NCI-H1417 (cell line): ENCODE results near the gene HLCS.

Source experiments
- DNase-seq, 3 experiments: peaks; one replicate each; lab custom pipeline; 2025; lab: John Stamatoyannopoulos, UW

HLCS gene

GRCh38 chr21:36703626-36704280, 262.7 kb downstream of the HLCS start:
- no peak for DNase-seq

GRCh38 chr21:36703123-36703522, 263.3 kb downstream of the HLCS start:
- no peak for DNase-seq

DNA sequence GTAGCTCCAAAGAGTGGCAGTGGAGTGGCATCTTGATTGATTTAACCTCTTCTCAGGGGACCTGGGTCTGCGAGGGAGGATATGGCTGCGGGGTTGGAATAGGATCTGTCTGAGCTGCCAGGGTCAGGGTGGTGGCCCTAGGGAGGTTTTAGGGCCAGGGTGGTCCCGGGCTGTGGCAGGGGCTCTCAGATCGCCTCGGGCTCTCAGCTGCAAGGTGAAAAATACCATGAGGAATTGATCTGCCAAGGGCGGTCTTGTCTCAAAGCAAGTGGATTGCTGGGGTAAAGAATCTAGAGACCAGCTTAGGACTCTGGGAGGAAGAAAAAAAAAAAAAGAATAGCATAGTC, 263.9 kb downstream of the HLCS start:
- DNase-seq: no peak

DNA sequence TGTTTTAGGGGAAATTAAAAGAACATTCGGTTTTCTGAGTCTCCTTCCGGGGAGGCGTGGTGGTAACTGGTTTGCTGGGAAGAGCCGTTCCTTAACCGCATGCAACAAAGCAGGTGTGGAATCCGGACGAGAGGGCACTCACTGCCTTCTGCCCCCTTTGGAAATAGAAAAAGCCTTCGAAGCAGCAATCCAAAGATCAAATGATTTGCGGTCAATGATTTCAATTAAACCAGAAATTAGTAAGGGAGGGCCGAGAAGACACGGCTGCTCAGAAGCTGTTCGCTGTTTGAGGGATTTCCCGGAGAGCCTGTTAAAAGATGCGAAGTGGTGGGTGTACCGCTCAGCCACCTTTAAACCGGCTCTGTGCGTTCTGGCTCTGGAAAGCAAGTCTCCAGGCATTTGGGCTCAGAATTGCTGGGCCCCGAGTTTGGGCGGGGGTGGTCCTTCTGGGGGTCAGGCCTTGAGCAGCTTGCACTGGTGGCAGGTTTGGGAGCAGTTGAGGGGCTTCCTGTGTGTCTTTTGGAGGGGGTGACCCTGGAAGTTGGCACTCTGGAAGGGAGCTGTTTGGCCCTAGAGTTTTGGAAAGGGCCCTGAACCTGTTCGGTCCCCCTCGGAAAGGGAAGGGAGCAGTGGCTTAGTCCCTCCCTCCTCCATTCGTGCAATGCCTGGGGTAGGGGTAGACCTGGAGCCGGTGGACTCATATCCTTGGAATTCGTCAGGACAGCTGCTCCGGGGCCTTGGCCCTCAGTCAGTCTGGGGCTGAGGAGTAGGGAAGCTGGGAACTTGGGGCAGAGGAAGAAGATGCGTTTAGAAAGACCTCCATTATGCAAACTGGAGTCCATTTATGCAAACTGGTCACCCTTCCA, 264.5 kb downstream of the HLCS start:
- DNase-seq: no peak

GRCh38 chr21:36700971-36701755, 265.3 kb downstream of the HLCS start:
- no peak for DNase-seq
